ENCODE data around the gene C9orf50. TPM values are rescaled to one million over a fixed set of nuclear protein-coding genes. Genes with fewer than 3 reads are reported as not detected.

Gene C9orf50
- total RNA-seq, 1 donor from 2014 or later: not detected

GRCh38 chr9:129635099-129636065 is 14.5 kb upstream of the C9orf50 start:
- ATAC-seq (no peak), DNase-seq (no peak)
- intact Hi-C loops (cut with micrococcal nuclease): no loop called here

- ATAC-seq (no peak), DNase-seq (no peak)
- intact Hi-C loops (cut with micrococcal nuclease): no loop called here
Observed at GRCh38 chr9:129633848-129634247, 12.9 kb upstream of the C9orf50 start.

- DNase-seq (no peak), ATAC-seq (no peak)
- intact Hi-C loops (cut with micrococcal nuclease): no loop called here
Observed at GRCh38 chr9:129633207-129633606, 12.3 kb upstream of the C9orf50 start.

- no peak for DNase-seq
- intact Hi-C loops (cut with micrococcal nuclease): no loop called here
- no peak for ATAC-seq
Observed at GRCh38 chr9:129632460-129632859, 11.6 kb upstream of the C9orf50 start.

- intact Hi-C loops (cut with micrococcal nuclease): no loop called here
- no peak for ATAC-seq
- no peak for DNase-seq
Observed at GRCh38 chr9:129631674-129632129, 10.8 kb upstream of the C9orf50 start.

GRCh38 chr9:129630967-129631673 is 10.2 kb upstream of the C9orf50 start:
- DNase-seq (peak; percentile 67), ATAC-seq (peak; percentile 62)
- intact Hi-C loops (cut with micrococcal nuclease): no loop called here

- ATAC-seq: no peak
- no peak for DNase-seq
- intact Hi-C loops (cut with micrococcal nuclease): no loop called here
Observed at GRCh38 chr9:129629251-129629820, 8.4 kb upstream of the C9orf50 start.

GRCh38 chr9:129628709-129629108 is 7.8 kb upstream of the C9orf50 start:
- ATAC-seq (no peak), DNase-seq (no peak)
- intact Hi-C loops (cut with micrococcal nuclease): no loop called here

GRCh38 chr9:129627556-129628440 is 6.9 kb upstream of the C9orf50 start:
- intact Hi-C loops (cut with micrococcal nuclease): no loop called here
- DNase-seq (no peak), ATAC-seq (no peak)

- intact Hi-C loops (cut with micrococcal nuclease): no loop called here
- DNase-seq (peak; percentile 57), ATAC-seq (peak; percentile 41)
Observed at GRCh38 chr9:129626625-129627284, 5.9 kb upstream of the C9orf50 start.

GRCh38 chr9:129626079-129626624 is 5.3 kb upstream of the C9orf50 start, which contains the start of gene NTMT1:
TSS of gene NTMT1 (plus strand) at chr9:129626163. CDS start at chr9:129632704, 6,541 bp downstream.
- ATAC-seq: peak; percentile 92
- DNase-seq: peak; percentile 93
- intact Hi-C loops (cut with micrococcal nuclease): no loop called here

GRCh38 chr9:129624947-129625346 is 4.0 kb upstream of the C9orf50 start:
- intact Hi-C loops (cut with micrococcal nuclease): no loop called here
- DNase-seq (no peak), ATAC-seq (no peak)

GRCh38 chr9:129624168-129624759 is 3.4 kb upstream of the C9orf50 start:
- intact Hi-C loops (cut with micrococcal nuclease): no loop called here
- ATAC-seq: no peak
- peak; percentile 71 for DNase-seq

GRCh38 chr9:129623331-129623730 is 2.4 kb upstream of the C9orf50 start:
- DNase-seq (no peak), ATAC-seq (no peak)
- intact Hi-C loops (cut with micrococcal nuclease): no loop called here

- DNase-seq (no peak), ATAC-seq (peak; percentile 33)
- intact Hi-C loops (cut with micrococcal nuclease): no loop called here
Observed at GRCh38 chr9:129619787-129620668, 873 bp downstream of the C9orf50 start.

- intact Hi-C loops (cut with micrococcal nuclease): no loop called here
- ATAC-seq (no peak), DNase-seq (no peak)
Observed at GRCh38 chr9:129617167-129617566, 3.7 kb downstream of the C9orf50 start.

Measured in left ventricle myocardium superior (tissue), 1 donor.